Endothelial cell (in vitro differentiated cells): Measurements from ENCODE around the gene COL25A1. TPM values are rescaled to one million over a fixed set of nuclear protein-coding genes. Genes with fewer than 3 reads are reported as not detected.
"Not testable (repeated sequence)": the region's sequence is repeated elsewhere in the genome, so short reads cannot be mapped to it uniquely, and the experiment has no call there.

ENCODE experiments used
- DNase-seq: peaks from one replicate; pipeline ENCODE4 v3.0.0; 2021; ENCODE audit warnings: low spot score
- H3K27ac Mint-ChIP-seq: one replicate; pipeline ENCODE4 v1.8.0; 2021; ENCODE audit warnings: mixed read lengths, inconsistent platforms; ENCODE audit not compliant: unreplicated experiment
- H3K27me3 Mint-ChIP-seq: one replicate; pipeline ENCODE4 v1.8.0; 2021; ENCODE audit warnings: mild to moderate bottlenecking, moderate library complexity, mixed read lengths, inconsistent platforms; ENCODE audit not compliant: unreplicated experiment
- H3K36me3 Mint-ChIP-seq: one replicate; pipeline ENCODE4 v1.8.0; 2021; ENCODE audit warnings: mild to moderate bottlenecking, low read depth, mixed read lengths, inconsistent platforms; ENCODE audit not compliant: unreplicated experiment
- H3K4me1 Mint-ChIP-seq: one replicate; pipeline ENCODE4 v1.8.0; 2021; ENCODE audit warnings: mild to moderate bottlenecking, mixed read lengths, inconsistent platforms; ENCODE audit not compliant: unreplicated experiment
- H3K4me3 Mint-ChIP-seq: one replicate; pipeline ENCODE4 v1.8.0; 2021; ENCODE audit warnings: mild to moderate bottlenecking, mixed read lengths, inconsistent platforms; ENCODE audit not compliant: unreplicated experiment
- H3K9me3 Mint-ChIP-seq: one replicate; pipeline ENCODE4 v1.8.0; 2021; ENCODE audit warnings: mixed read lengths, inconsistent platforms; ENCODE audit not compliant: unreplicated experiment
- total RNA-seq: library from RNA; stranded (reverse); fragmentation: NEBNext Ultra II Directional; extraction: Animal tissue kit (Norgen Biotek cat#: 25700); gene quantifications from one replicate; pipeline ENCODE4 v1.2.1, GENCODE V29; 2021; ENCODE audit not compliant: unreplicated experiment
- TF ChIP-seq, protein P1 (sequence below): fragments of 200-600 bp; sonication (generic); IDR thresholded peaks from one replicate; pipeline ENCODE4 v1.5.0; 2021; ENCODE audit warnings: antibody characterized with exemption; ENCODE audit not compliant: unreplicated experiment

The COL25A1 gene
- total RNA-seq, 1 donor from 2014 or later: 22.7 TPM

DNA sequence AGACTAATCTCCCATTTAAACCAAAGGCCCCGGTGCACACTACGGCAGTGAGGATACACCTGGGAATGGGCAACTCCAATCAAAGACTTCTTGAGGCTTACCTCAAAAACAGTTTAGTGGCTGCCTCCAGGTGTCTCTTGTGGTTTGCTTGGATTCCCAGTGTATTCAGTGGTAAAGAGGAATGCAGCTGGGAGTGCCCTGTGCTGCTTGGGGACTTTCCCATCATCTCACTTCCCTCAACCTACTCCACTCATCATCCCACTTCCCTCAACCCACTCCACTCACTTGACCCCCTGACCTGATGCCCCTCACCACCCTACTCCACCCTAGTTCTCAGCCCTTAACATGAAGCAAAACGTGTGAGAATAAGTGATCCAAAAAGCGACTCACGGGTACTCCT lies 362.3 kb downstream of the COL25A1 start:
- Mint-ChIP-seq H3K9me3 (no peaks in the 10 kb centered on the region), H3K27ac (no peak overlapping the region), H3K4me3 (no peak overlapping the region), H3K4me1 (peaks cover 8% of the 10 kb centered on the region), H3K36me3 (no peaks in the 10 kb centered on the region), H3K27me3 (no peaks in the 10 kb centered on the region)
- TF ChIP-seq, protein P1, sequence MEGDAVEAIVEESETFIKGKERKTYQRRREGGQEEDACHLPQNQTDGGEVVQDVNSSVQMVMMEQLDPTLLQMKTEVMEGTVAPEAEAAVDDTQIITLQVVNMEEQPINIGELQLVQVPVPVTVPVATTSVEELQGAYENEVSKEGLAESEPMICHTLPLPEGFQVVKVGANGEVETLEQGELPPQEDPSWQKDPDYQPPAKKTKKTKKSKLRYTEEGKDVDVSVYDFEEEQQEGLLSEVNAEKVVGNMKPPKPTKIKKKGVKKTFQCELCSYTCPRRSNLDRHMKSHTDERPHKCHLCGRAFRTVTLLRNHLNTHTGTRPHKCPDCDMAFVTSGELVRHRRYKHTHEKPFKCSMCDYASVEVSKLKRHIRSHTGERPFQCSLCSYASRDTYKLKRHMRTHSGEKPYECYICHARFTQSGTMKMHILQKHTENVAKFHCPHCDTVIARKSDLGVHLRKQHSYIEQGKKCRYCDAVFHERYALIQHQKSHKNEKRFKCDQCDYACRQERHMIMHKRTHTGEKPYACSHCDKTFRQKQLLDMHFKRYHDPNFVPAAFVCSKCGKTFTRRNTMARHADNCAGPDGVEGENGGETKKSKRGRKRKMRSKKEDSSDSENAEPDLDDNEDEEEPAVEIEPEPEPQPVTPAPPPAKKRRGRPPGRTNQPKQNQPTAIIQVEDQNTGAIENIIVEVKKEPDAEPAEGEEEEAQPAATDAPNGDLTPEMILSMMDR: no peak
- DNase-seq: no peak

DNA sequence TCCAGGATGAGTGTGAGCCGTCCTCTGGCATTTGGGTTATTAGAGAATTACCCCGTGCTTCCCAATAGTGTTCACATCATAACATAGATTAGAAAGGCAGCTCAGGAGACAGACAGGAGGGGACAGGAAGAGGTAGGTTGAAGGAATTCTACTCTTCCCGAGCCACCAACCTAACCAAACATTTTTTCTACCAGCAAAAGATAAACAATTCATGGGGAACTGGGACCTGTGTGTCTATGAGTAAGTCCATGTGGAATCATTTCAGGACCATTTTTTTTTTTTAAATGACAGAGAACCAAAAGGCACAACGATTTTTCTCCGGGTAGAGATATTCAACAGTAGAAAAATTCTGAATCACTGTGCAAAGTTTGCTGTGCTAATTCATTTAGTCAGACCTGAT lies 365.4 kb downstream of the COL25A1 start:
- no peak overlapping the region for H3K4me3 Mint-ChIP-seq
- H3K27ac Mint-ChIP-seq: no peak overlapping the region
- TF ChIP-seq, protein P1: no peak
- peaks cover 13% of the 10 kb centered on the region for H3K4me1 Mint-ChIP-seq
- no peaks in the 10 kb centered on the region for H3K27me3 Mint-ChIP-seq
- DNase-seq: no peak
- no peaks in the 10 kb centered on the region for H3K36me3 Mint-ChIP-seq
- H3K9me3 Mint-ChIP-seq: no peaks in the 10 kb centered on the region

DNA sequence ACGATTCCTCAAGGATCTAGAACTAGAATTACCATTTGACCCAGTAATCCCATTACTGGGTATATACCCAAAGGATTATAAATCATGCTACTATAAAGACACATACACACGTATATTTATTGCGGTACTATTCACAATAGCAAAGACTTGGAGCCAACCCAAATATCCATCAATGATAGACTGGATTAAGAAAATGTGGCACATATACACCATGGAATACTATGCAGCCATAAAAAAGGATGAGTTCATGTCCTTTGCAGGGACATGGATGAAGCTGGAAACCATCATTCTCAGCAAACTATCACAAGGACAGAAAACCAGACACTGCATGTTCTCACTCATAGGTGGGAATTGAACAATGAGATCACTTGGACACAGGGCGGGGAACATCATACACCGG lies 368.5 kb downstream of the COL25A1 start:
- DNase-seq, H3K27ac Mint-ChIP-seq, H3K9me3 Mint-ChIP-seq, H3K27me3 Mint-ChIP-seq, H3K4me3 Mint-ChIP-seq, H3K36me3 Mint-ChIP-seq: not testable (repeated sequence)
- H3K4me1 Mint-ChIP-seq: peaks cover 25% of the 10 kb centered on the region

DNA sequence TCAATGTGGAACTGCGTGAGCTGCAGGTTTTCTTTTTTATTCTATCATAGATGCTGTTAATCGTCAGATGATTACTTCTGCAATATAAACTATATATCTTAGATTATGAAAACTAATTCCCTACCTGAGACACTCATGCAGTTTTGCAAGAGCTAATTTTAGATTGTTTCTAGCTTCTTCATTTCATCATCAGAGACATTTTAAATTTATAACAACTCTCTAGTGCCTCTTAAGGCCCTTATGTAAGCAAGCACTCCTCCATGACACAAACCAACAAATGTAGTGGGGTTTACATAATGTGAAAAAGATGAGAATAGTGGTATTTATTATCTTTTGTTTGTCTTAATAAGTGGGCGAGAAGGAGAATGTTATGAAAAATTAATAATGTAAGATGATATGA lies 369.4 kb downstream of the COL25A1 start:
- Mint-ChIP-seq H3K4me1 (peaks cover 25% of the 10 kb centered on the region), H3K27ac (no peak overlapping the region), H3K9me3 (no peaks in the 10 kb centered on the region), H3K4me3 (no peak overlapping the region), H3K27me3 (no peaks in the 10 kb centered on the region), H3K36me3 (no peaks in the 10 kb centered on the region)
- DNase-seq: no peak
- TF ChIP-seq, protein P1: no peak

DNA sequence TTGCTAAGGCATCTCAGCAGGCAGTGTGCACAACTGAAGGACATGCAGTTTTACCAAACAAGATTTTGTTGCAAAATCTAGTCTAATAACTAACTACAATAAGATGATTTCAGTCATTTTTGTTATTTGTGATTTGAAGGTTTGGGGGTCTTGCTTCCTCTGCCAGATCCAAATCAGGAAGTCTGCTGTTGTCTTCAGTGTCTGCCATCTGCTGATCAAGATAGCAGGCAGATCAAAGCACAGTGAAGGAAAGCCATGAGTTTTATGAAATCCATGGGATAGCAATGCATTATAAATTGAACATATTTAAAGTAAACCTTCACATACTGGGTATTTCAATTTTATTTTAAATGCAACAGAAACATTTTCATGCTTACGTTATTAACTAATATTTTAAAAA lies 370.5 kb downstream of the COL25A1 start:
- Mint-ChIP-seq H3K27ac (no peak overlapping the region), H3K9me3 (no peaks in the 10 kb centered on the region), H3K4me3 (no peak overlapping the region), H3K27me3 (no peaks in the 10 kb centered on the region), H3K36me3 (no peaks in the 10 kb centered on the region), H3K4me1 (peaks cover 21% of the 10 kb centered on the region)
- TF ChIP-seq, protein P1: no peak
- no peak for DNase-seq

DNA sequence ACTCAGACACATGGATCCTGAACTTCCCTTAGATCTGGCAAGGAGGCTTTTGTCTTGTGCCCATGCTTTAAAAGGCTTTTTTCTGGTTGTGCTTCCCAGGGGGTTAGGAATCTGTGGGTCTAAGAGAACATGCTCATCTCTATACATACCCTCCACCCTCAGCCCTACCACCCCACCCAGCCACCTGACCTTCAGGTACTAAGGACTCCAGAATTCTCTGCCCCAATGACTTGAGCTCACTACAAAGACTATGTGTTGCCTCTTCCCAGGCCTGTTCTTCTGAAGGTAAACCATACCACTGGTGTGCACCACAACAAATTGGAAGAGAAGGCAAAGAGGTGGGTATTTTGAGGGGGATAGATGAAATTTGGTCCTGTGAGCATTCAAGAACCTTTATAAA lies 372.3 kb downstream of the COL25A1 start:
- TF ChIP-seq, protein P1: no peak
- H3K27ac Mint-ChIP-seq: no peak overlapping the region
- no peaks in the 10 kb centered on the region for H3K9me3 Mint-ChIP-seq
- no peak overlapping the region for H3K4me3 Mint-ChIP-seq
- no peak for DNase-seq
- H3K36me3 Mint-ChIP-seq: no peaks in the 10 kb centered on the region
- H3K4me1 Mint-ChIP-seq: peaks cover 21% of the 10 kb centered on the region
- H3K27me3 Mint-ChIP-seq: no peaks in the 10 kb centered on the region
